MM.1S (cell line): ENCODE measurements around the gene HYDIN.

Experiments
- DNase-seq: peaks from one replicate; pipeline ENCODE4 v3.0.0-alpha.2; 2015
- H2AFZ ChIP-seq: fragments of 300-600 bp; sonication (generic); 2 replicates; pipeline ENCODE4 v1.6.0; 2016; ENCODE audit warnings: antibody characterized with exemption, low read length
- H3F3A ChIP-seq: fragments of 300-600 bp; sonication (generic); 2 replicates; pipeline ENCODE4 v1.6.1; 2016; ENCODE audit warnings: mild to moderate bottlenecking, antibody characterized with exemption, low read length, moderate library complexity, mixed read lengths; ENCODE audit not compliant: insufficient read depth
- H3K27ac ChIP-seq: fragments of 300-600 bp; sonication (generic); 2 replicates; pipeline ENCODE4 v1.5.1; 2016; ENCODE audit warnings: mild to moderate bottlenecking, low read length
- H3K27me3 ChIP-seq: fragments of 300-600 bp; sonication (generic); replicated peaks from 2 replicates; pipeline ENCODE4 v1.6.0; 2016; ENCODE audit warnings: low read length; ENCODE audit not compliant: insufficient read depth
- H3K36me3 ChIP-seq: fragments of 300-600 bp; sonication (generic); replicated peaks from 2 replicates; pipeline ENCODE4 v1.6.1; 2016; ENCODE audit warnings: mild to moderate bottlenecking, low read length, mixed read lengths; ENCODE audit not compliant: insufficient read depth
- H3K4me1 ChIP-seq: fragments of 300-600 bp; sonication (generic); 2 replicates; pipeline ENCODE4 v1.6.1; 2016; ENCODE audit warnings: low read length, mixed read lengths
- H3K4me2 ChIP-seq: fragments of 300-600 bp; sonication (generic); 2 replicates; pipeline ENCODE4 v1.6.0; 2016; ENCODE audit warnings: low read depth, low read length
- H3K4me3 ChIP-seq: fragments of 300-600 bp; sonication (generic); 2 replicates; pipeline ENCODE4 v1.5.1; 2016; ENCODE audit warnings: low read length, mixed read lengths
- H3K79me2 ChIP-seq: fragments of 300-600 bp; sonication (generic); 2 replicates; pipeline ENCODE4 v1.6.1; 2016; ENCODE audit warnings: mixed run types, low read length, mixed read lengths
- H3K9ac ChIP-seq: fragments of 300-600 bp; sonication (generic); 2 replicates; pipeline ENCODE4 v1.6.1; 2016; ENCODE audit warnings: low read length, mixed read lengths
- H3K9me2 ChIP-seq: fragments of 300-600 bp; sonication (generic); replicated peaks from 2 replicates; pipeline ENCODE4 v1.6.1; 2016; ENCODE audit warnings: mild to moderate bottlenecking, low read length, mixed read lengths; ENCODE audit not compliant: insufficient read depth
- H3K9me3 ChIP-seq: fragments of 300-600 bp; sonication (generic); replicated peaks from 2 replicates; pipeline ENCODE4 v1.6.1; 2016; ENCODE audit warnings: mild to moderate bottlenecking, low read length, mixed read lengths; ENCODE audit not compliant: insufficient read depth
- H4K20me1 ChIP-seq: fragments of 300-600 bp; sonication (generic); 2 replicates; pipeline ENCODE4 v1.6.1; 2016; ENCODE audit warnings: mild to moderate bottlenecking, low read length, moderate library complexity, mixed read lengths; ENCODE audit not compliant: insufficient read depth
- EZH2 ChIP-seq: fragments of 300-600 bp; sonication (generic); optimal IDR thresholded peaks from 2 replicates; pipeline ENCODE3; 2017; ENCODE audit warnings: low read depth, mild to moderate bottlenecking, antibody characterized with exemption, low read length, mixed read lengths
- EZH2phosphoT487 ChIP-seq: fragments of 300-600 bp; sonication (generic); IDR thresholded peaks from 2 replicates; pipeline ENCODE4 v1.6.1; 2018; ENCODE audit warnings: antibody characterized with exemption, low read length
- TF ChIP-seq, protein P1 (sequence below): fragments of 300-600 bp; sonication (generic); IDR thresholded peaks from 2 replicates; pipeline ENCODE4 v1.5.1; 2016; ENCODE audit warnings: antibody characterized with exemption, low read length, mixed read lengths

The HYDIN gene

DNA sequence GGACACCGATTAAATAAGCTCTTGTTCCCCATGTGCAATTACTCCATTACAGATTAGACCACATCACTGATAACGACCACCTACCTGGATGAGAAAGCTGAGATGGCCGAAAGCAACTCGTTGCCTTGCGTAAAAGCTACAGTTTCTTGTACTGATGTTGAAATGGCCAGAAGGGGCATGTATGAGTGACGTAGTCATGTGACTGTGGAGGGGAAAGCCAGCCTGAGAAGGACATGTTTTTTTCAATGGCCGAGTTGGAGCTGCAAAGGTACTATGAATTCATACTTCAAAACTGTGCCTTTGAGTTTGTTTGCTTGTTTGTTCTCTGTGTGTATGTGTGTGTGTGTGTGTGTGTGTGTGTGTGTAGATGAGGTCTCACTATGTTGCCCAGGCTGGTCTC lies 17.0 kb upstream of the HYDIN start:
- no peak overlapping the region for H3K4me2 ChIP-seq
- H3K36me3 ChIP-seq, result no peaks in the 10 kb centered on the region
- no peak overlapping the region for H3K27ac ChIP-seq
- H3K4me1 ChIP-seq, result no peaks in the 10 kb centered on the region
- H3K9me3 ChIP-seq, result no peaks in the 10 kb centered on the region
- no peaks in the 10 kb centered on the region for H3F3A ChIP-seq
- no peak for DNase-seq
- no peak overlapping the region for H2AFZ ChIP-seq
- TF ChIP-seq EZH2phosphoT487 (no peak), EZH2 (no peak)
- TF ChIP-seq, protein P1, sequence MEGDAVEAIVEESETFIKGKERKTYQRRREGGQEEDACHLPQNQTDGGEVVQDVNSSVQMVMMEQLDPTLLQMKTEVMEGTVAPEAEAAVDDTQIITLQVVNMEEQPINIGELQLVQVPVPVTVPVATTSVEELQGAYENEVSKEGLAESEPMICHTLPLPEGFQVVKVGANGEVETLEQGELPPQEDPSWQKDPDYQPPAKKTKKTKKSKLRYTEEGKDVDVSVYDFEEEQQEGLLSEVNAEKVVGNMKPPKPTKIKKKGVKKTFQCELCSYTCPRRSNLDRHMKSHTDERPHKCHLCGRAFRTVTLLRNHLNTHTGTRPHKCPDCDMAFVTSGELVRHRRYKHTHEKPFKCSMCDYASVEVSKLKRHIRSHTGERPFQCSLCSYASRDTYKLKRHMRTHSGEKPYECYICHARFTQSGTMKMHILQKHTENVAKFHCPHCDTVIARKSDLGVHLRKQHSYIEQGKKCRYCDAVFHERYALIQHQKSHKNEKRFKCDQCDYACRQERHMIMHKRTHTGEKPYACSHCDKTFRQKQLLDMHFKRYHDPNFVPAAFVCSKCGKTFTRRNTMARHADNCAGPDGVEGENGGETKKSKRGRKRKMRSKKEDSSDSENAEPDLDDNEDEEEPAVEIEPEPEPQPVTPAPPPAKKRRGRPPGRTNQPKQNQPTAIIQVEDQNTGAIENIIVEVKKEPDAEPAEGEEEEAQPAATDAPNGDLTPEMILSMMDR, result no peak
- H3K79me2 ChIP-seq, result no peaks in the 10 kb centered on the region
- H3K27me3 ChIP-seq, result no peaks in the 10 kb centered on the region
- H4K20me1 ChIP-seq, result no peaks in the 10 kb centered on the region
- H3K4me3 ChIP-seq, result no peak overlapping the region
- H3K9me2 ChIP-seq, result no peaks in the 10 kb centered on the region
- H3K9ac ChIP-seq, result no peak overlapping the region

- no peaks in the 10 kb centered on the region for H4K20me1 ChIP-seq
- H3K4me2 ChIP-seq, result no peak overlapping the region
- no peak for DNase-seq
- no peak overlapping the region for H3K9ac ChIP-seq
- H3K4me3 ChIP-seq, result no peak overlapping the region
- H3K27ac ChIP-seq, result no peak overlapping the region
- no peaks in the 10 kb centered on the region for H3K36me3 ChIP-seq
- no peaks in the 10 kb centered on the region for H3K27me3 ChIP-seq
- H3K79me2 ChIP-seq, result no peaks in the 10 kb centered on the region
- H2AFZ ChIP-seq, result no peak overlapping the region
- no peaks in the 10 kb centered on the region for H3K9me2 ChIP-seq
- H3K4me1 ChIP-seq, result no peaks in the 10 kb centered on the region
- H3F3A ChIP-seq, result no peaks in the 10 kb centered on the region
- TF ChIP-seq, protein P1, result no peak
- no peak for TF ChIP-seq EZH2
- TF ChIP-seq EZH2phosphoT487, result no peak
- no peaks in the 10 kb centered on the region for H3K9me3 ChIP-seq
Measured at GRCh38 chr16:71246309-71246708, 15.8 kb upstream of the HYDIN start.

- TF ChIP-seq, protein P1, result no peak
- no peak for TF ChIP-seq EZH2phosphoT487
- TF ChIP-seq EZH2, result no peak
- Histone ChIP-seq H3K9me2 (no peaks in the 10 kb centered on the region), H2AFZ (no peak overlapping the region), H3K9me3 (no peaks in the 10 kb centered on the region), H3F3A (no peaks in the 10 kb centered on the region), H3K4me2 (no peak overlapping the region), H3K27ac (no peak overlapping the region), H3K27me3 (no peaks in the 10 kb centered on the region), H3K9ac (no peak overlapping the region), H3K4me3 (no peak overlapping the region), H3K79me2 (no peaks in the 10 kb centered on the region), H4K20me1 (no peaks in the 10 kb centered on the region), H3K4me1 (no peaks in the 10 kb centered on the region), H3K36me3 (no peaks in the 10 kb centered on the region)
- DNase-seq, result no peak
Measured at GRCh38 chr16:71244521-71244920, 14.0 kb upstream of the HYDIN start.
